Activated CD4-positive, alpha-beta T cell treated with anti-CD3 and anti-CD28 coated beads for 36 hours (primary cell): ENCODE results near the gene TTC39B. TPM values are rescaled to one million over a fixed set of nuclear protein-coding genes. Genes with fewer than 3 reads are reported as not detected.
A peak's percentile ranks its signal among the peaks of the same experiment; 100 is the strongest.

Experiments used
- ATAC-seq: fragments of 200-7000 bp; cut with Tn5 transposase; one replicate; pipeline ENCODE4 v1.10.0; 2021; ENCODE audit warnings: mild to moderate bottlenecking, moderate library complexity
- CTCF ChIA-PET: fragments of 350-600 bp; sonication (Branson Sonifier 250); formaldehyde crosslinking; loops from one replicate; lab custom pipeline; 2021; ENCODE audit warnings: antibody characterized with exemption; lab: Charles Lee
- POLR2A ChIA-PET: fragments of 350-600 bp; sonication (Branson Sonifier 250); formaldehyde crosslinking; loops from one replicate; lab custom pipeline; 2021; ENCODE audit warnings: antibody characterized with exemption, inconsistent platforms; lab: Charles Lee
- DNase-seq: peaks from one replicate; pipeline ENCODE4 v3.0.0-alpha.2; 2020
- H3K27ac Mint-ChIP-seq: one replicate; pipeline ENCODE4 v1.8.0; 2021; ENCODE audit warnings: mixed read lengths
- H3K27me3 Mint-ChIP-seq: one replicate; pipeline ENCODE4 v1.8.0; 2021; ENCODE audit warnings: mixed read lengths
- H3K36me3 Mint-ChIP-seq: one replicate; pipeline ENCODE4 v1.8.0; 2021; ENCODE audit warnings: low read depth, mixed read lengths
- H3K4me1 Mint-ChIP-seq: one replicate; pipeline ENCODE4 v1.8.0; 2021; ENCODE audit warnings: mixed read lengths
- H3K4me3 Mint-ChIP-seq: one replicate; pipeline ENCODE4 v1.8.0; 2021; ENCODE audit warnings: mild to moderate bottlenecking, moderate library complexity, mixed read lengths
- H3K9me3 Mint-ChIP-seq: one replicate; pipeline ENCODE4 v1.8.0; 2021; ENCODE audit warnings: low read depth, mixed read lengths
- intact Hi-C, 2 experiments: fragments of 100-400 bp; cut with DNase I in 1 of 2; cut with micrococcal nuclease in 1 of 2; formaldehyde crosslinking; loops; one replicate each; pipeline versions ENCODE4 v1.14.2 to v1.15.1; 2022 to 2024; cut with DNase I, micrococcal nuclease
- total RNA-seq, 2 experiments: library from RNA; stranded (reverse); gene quantifications; one replicate each; pipeline ENCODE4 v1.2.3, GENCODE V29; 2021

TTC39B gene
- total RNA-seq, 2 experiments from 2014 or later = 26.4 to 34.4 TPM

- H3K4me3 Mint-ChIP-seq = no peak overlapping the region
- H3K27ac Mint-ChIP-seq = no peak overlapping the region
- POLR2A ChIA-PET = interaction anchor here (0.6 kb wide), 1 partner anchor 98 kb away, joined by 3 read pairs; no protein-coding TSS in a partner anchor
- ATAC-seq (no peak), DNase-seq (no peak)
- H3K4me1 Mint-ChIP-seq = peaks cover 19% of the 10 kb centered on the region
- H3K9me3 Mint-ChIP-seq = peaks cover 4% of the 10 kb centered on the region
- no peaks in the 10 kb centered on the region for H3K27me3 Mint-ChIP-seq
- intact Hi-C loops = loop anchor here (1.0 to 5.0 kb wide), 7 partner anchors 20 to 394 kb away; no protein-coding TSS in a partner anchor
- H3K36me3 Mint-ChIP-seq = peaks cover 16% of the 10 kb centered on the region
- CTCF ChIA-PET = interaction anchor here (0.7 to 6.7 kb wide), 24 partner anchors 8 to 395 kb away, joined by 3 to 84 read pairs (median 4); partner anchors contain the start of gene SNAPC3
Observed at GRCh38 chr9:15211815-15212495, 95.1 kb downstream of the TTC39B start.

- no peaks in the 10 kb centered on the region for H3K27me3 Mint-ChIP-seq
- POLR2A ChIA-PET = interaction anchor here (0.7 kb wide), 1 partner anchor 17 kb away, joined by 9 read pairs; no protein-coding TSS in a partner anchor
Observed at GRCh38 chr9:15211160-15211814, 95.7 kb downstream of the TTC39B start.

GRCh38 chr9:15206903-15207696, 99.9 kb downstream of the TTC39B start:
- Mint-ChIP-seq H3K4me1 (peaks cover 25% of the 10 kb centered on the region), H3K4me3 (no peak overlapping the region), H3K27me3 (no peaks in the 10 kb centered on the region), H3K36me3 (peaks cover 40% of the 10 kb centered on the region), H3K27ac (peak overlapping the region; percentile 70), H3K9me3 (peaks cover 8% of the 10 kb centered on the region)
- DNase-seq = no peak
- peak; percentile 81 for ATAC-seq
- intact Hi-C loops = loop anchor here in 1 of 2 experiments (5.0 kb wide), 1 partner anchor 90 kb away; no protein-coding TSS in a partner anchor
- ChIA-PET POLR2A (no interaction called here), CTCF (interaction anchor here (1.5 to 3.7 kb wide), 2 partner anchors 25 kb away, joined by 4 to 25 read pairs; no protein-coding TSS in a partner anchor)

More at GRCh38 chr9:15211160-15211814, 95.7 kb downstream of the TTC39B start:
- peaks cover 19% of the 10 kb centered on the region for H3K36me3 Mint-ChIP-seq
- peak; percentile 45 for ATAC-seq
- H3K4me3 Mint-ChIP-seq = no peak overlapping the region
- no peak overlapping the region for H3K27ac Mint-ChIP-seq
- CTCF ChIA-PET = interaction anchor here (0.6 to 6.7 kb wide), 24 partner anchors 11 to 396 kb away, joined by 3 to 84 read pairs (median 3); partner anchors contain the start of gene TTC39B
- H3K9me3 Mint-ChIP-seq = peaks cover 8% of the 10 kb centered on the region
- intact Hi-C loops = loop anchor here (1.0 to 5.0 kb wide), 7 partner anchors 21 to 395 kb away; no protein-coding TSS in a partner anchor
- DNase-seq = peak; percentile 67
- H3K4me1 Mint-ChIP-seq = peaks cover 23% of the 10 kb centered on the region

- intact Hi-C loops = loop anchor here in 1 of 2 experiments (5.0 kb wide), 1 partner anchor 91 kb away; no protein-coding TSS in a partner anchor
- CTCF ChIA-PET = interaction anchor here (0.6 to 1.9 kb wide), 8 partner anchors 8 to 106 kb away, joined by 3 to 6 read pairs (median 4); no protein-coding TSS in a partner anchor
- POLR2A ChIA-PET = interaction anchor here (0.5 to 0.7 kb wide), 2 partner anchors 86 to 90 kb away, joined by 3 read pairs; no protein-coding TSS in a partner anchor
- Mint-ChIP-seq H3K4me3 (no peak overlapping the region), H3K4me1 (peaks cover 19% of the 10 kb centered on the region), H3K27me3 (no peaks in the 10 kb centered on the region), H3K36me3 (peaks cover 45% of the 10 kb centered on the region), H3K27ac (no peak overlapping the region), H3K9me3 (peaks cover 8% of the 10 kb centered on the region)
- DNase-seq = no peak
- ATAC-seq = no peak
Observed at GRCh38 chr9:15205632-15206420, 101.2 kb downstream of the TTC39B start.

GRCh38 chr9:15203581-15203980, 103.4 kb downstream of the TTC39B start:
- peaks cover 41% of the 10 kb centered on the region for H3K36me3 Mint-ChIP-seq
- H3K4me1 Mint-ChIP-seq = peaks cover 18% of the 10 kb centered on the region
- CTCF ChIA-PET = interaction anchor here (1.0 kb wide), 1 partner anchor 8 kb away, joined by 3 read pairs; no protein-coding TSS in a partner anchor

GRCh38 chr9:15200111-15200510, 106.9 kb downstream of the TTC39B start:
- H3K36me3 Mint-ChIP-seq = peaks cover 34% of the 10 kb centered on the region
- H3K4me1 Mint-ChIP-seq = no peaks in the 10 kb centered on the region
- ChIA-PET CTCF (no interaction called here), POLR2A (no interaction called here)
- H3K4me3 Mint-ChIP-seq = no peak overlapping the region
- intact Hi-C loops = no loop called here
- no peak overlapping the region for H3K27ac Mint-ChIP-seq
- DNase-seq (no peak), ATAC-seq (no peak)
- no peaks in the 10 kb centered on the region for H3K9me3 Mint-ChIP-seq
- no peaks in the 10 kb centered on the region for H3K27me3 Mint-ChIP-seq

More at GRCh38 chr9:15203581-15203980, 103.4 kb downstream of the TTC39B start:
- peaks cover 8% of the 10 kb centered on the region for H3K9me3 Mint-ChIP-seq
- intact Hi-C loops = no loop called here
- no peaks in the 10 kb centered on the region for H3K27me3 Mint-ChIP-seq
- no peak for ATAC-seq
- H3K4me3 Mint-ChIP-seq = no peak overlapping the region
- no peak for DNase-seq
- H3K27ac Mint-ChIP-seq = no peak overlapping the region
- POLR2A ChIA-PET = no interaction called here

GRCh38 chr9:15192856-15193255, 114.2 kb downstream of the TTC39B start:
- H3K4me1 Mint-ChIP-seq = peaks cover 14% of the 10 kb centered on the region
- DNase-seq (no peak), ATAC-seq (no peak)
- no peaks in the 10 kb centered on the region for H3K27me3 Mint-ChIP-seq
- H3K36me3 Mint-ChIP-seq = peaks cover 50% of the 10 kb centered on the region
- POLR2A ChIA-PET = no interaction called here
- H3K27ac Mint-ChIP-seq = no peak overlapping the region
- CTCF ChIA-PET = interaction anchor here (0.8 kb wide), 1 partner anchor 238 kb away, joined by 4 read pairs; no protein-coding TSS in a partner anchor
- intact Hi-C loops = no loop called here
- H3K4me3 Mint-ChIP-seq = no peak overlapping the region
- H3K9me3 Mint-ChIP-seq = no peaks in the 10 kb centered on the region

- Mint-ChIP-seq H3K4me3 (no peak overlapping the region), H3K4me1 (peaks cover 14% of the 10 kb centered on the region), H3K36me3 (peaks cover 57% of the 10 kb centered on the region), H3K9me3 (no peaks in the 10 kb centered on the region), H3K27me3 (no peaks in the 10 kb centered on the region), H3K27ac (no peak overlapping the region)
- intact Hi-C loops = no loop called here
- ChIA-PET POLR2A (no interaction called here), CTCF (interaction anchor here (0.6 to 0.7 kb wide), 2 partner anchors 27 to 339 kb away, joined by 3 read pairs; no protein-coding TSS in a partner anchor)
- ATAC-seq (peak; percentile 94), DNase-seq (peak; percentile 25)
Observed at GRCh38 chr9:15191378-15191777, 115.6 kb downstream of the TTC39B start.

- Mint-ChIP-seq H3K27me3 (no peaks in the 10 kb centered on the region), H3K27ac (no peak overlapping the region), H3K36me3 (peaks cover 53% of the 10 kb centered on the region), H3K4me3 (no peak overlapping the region), H3K9me3 (no peaks in the 10 kb centered on the region), H3K4me1 (peaks cover 14% of the 10 kb centered on the region)
- ChIA-PET CTCF (no interaction called here), POLR2A (no interaction called here)
- ATAC-seq (no peak), DNase-seq (no peak)
- intact Hi-C loops = no loop called here
Observed at GRCh38 chr9:15189481-15189880, 117.5 kb downstream of the TTC39B start.

- intact Hi-C loops = no loop called here
- no peaks in the 10 kb centered on the region for H3K27me3 Mint-ChIP-seq
- H3K36me3 Mint-ChIP-seq = peaks cover 53% of the 10 kb centered on the region
- ATAC-seq (no peak), DNase-seq (no peak)
- no peak overlapping the region for H3K27ac Mint-ChIP-seq
- POLR2A ChIA-PET = no interaction called here
- no peak overlapping the region for H3K4me3 Mint-ChIP-seq
- H3K9me3 Mint-ChIP-seq = no peaks in the 10 kb centered on the region
- H3K4me1 Mint-ChIP-seq = peaks cover 14% of the 10 kb centered on the region
- CTCF ChIA-PET = interaction anchor here (0.7 kb wide), 1 partner anchor 68 kb away, joined by 3 read pairs; no protein-coding TSS in a partner anchor
Observed at GRCh38 chr9:15187589-15187988, 119.4 kb downstream of the TTC39B start.
